Endodermal cell (in vitro differentiated cells): ENCODE results near the gene PCSK4. TPM values are rescaled to one million over a fixed set of nuclear protein-coding genes. Genes with fewer than 3 reads are reported as not detected.
A peak's percentile ranks its signal among the peaks of the same experiment; 100 is the strongest.
"Not testable (repeated sequence)": the region's sequence is repeated elsewhere in the genome, so short reads cannot be mapped to it uniquely, and the experiment has no call there.

ENCODE experiments used
- DNase-seq: peaks from one replicate; pipeline ENCODE4 v3.0.0-alpha.2; 2017
- H3K27ac ChIP-seq: 2 replicates; pipeline ENCODE4 v1.5.1; 2013; ENCODE audit warnings: mild to moderate bottlenecking, low read depth, low read length, moderate library complexity
- H3K27me3 ChIP-seq: 2 replicates; pipeline ENCODE4 v1.6.1; 2013; ENCODE audit warnings: mild to moderate bottlenecking, low read length, moderate library complexity; ENCODE audit not compliant: insufficient read depth, control insufficient read depth, poor library complexity, severe bottlenecking
- H3K36me3 ChIP-seq: 2 replicates; pipeline ENCODE4 v1.7.0; 2013; ENCODE audit warnings: mild to moderate bottlenecking, low read length, moderate library complexity; ENCODE audit not compliant: control insufficient read depth, insufficient read depth
- H3K4me1 ChIP-seq: one replicate; pipeline ENCODE4 v1.7.0; 2013; ENCODE audit warnings: low read length; ENCODE audit not compliant: control insufficient read depth, insufficient read depth
- H3K4me3 ChIP-seq: 2 replicates; pipeline ENCODE4 v1.5.1; 2013; ENCODE audit warnings: mild to moderate bottlenecking, low read length, moderate library complexity
- H3K9ac ChIP-seq: 2 replicates; pipeline ENCODE4 v1.6.1; 2013; ENCODE audit warnings: mild to moderate bottlenecking, low read length, moderate library complexity; ENCODE audit not compliant: poor library complexity, severe bottlenecking; ENCODE audit errors: extremely low read depth
- H3K9me3 ChIP-seq: 2 replicates; pipeline ENCODE4 v1.6.1; 2013; ENCODE audit warnings: mild to moderate bottlenecking, low read length, moderate library complexity; ENCODE audit not compliant: control insufficient read depth
- H3K27ac Mint-ChIP-seq: 2 replicates; pipeline ENCODE4 v1.8.0; 2020; ENCODE audit warnings: mixed read lengths
- H3K27me3 Mint-ChIP-seq: 2 replicates; pipeline ENCODE4 v1.8.0; 2021; ENCODE audit warnings: mild to moderate bottlenecking, mixed read lengths; ENCODE audit not compliant: insufficient read depth
- H3K36me3 Mint-ChIP-seq: 2 replicates; pipeline ENCODE4 v1.8.0; 2020; ENCODE audit warnings: low read depth, mixed read lengths
- H3K4me1 Mint-ChIP-seq: 2 replicates; pipeline ENCODE4 v1.8.0; 2020; ENCODE audit warnings: mixed read lengths
- H3K4me3 Mint-ChIP-seq: 2 replicates; pipeline ENCODE4 v1.8.0; 2020; ENCODE audit warnings: mild to moderate bottlenecking, moderate library complexity, mixed read lengths
- H3K9me3 Mint-ChIP-seq: 2 replicates; pipeline ENCODE4 v1.8.0; 2020; ENCODE audit warnings: mild to moderate bottlenecking, mixed read lengths
- CTCF ChIP-seq: fragments of 200-600 bp; sonication (generic); conservative IDR thresholded peaks from 2 replicates; pipeline ENCODE4 v1.5.0; 2021; ENCODE audit warnings: antibody characterized with exemption, mild to moderate bottlenecking
- whole genome bisulfite sequencing, 2 experiments: methylation state at CpG; one replicate each; pipeline versions ENCODE4 v1.1.5 to v1.1.7; 2013; ENCODE audit warnings: missing lambda C conversion rate in 2 of 2, mixed read lengths in 1 of 2; ENCODE audit not compliant: insufficient coverage in 1 of 2, insufficient read length in 1 of 2; 5-methylcytosine and 5-hydroxymethylcytosine counted together
- long read RNA-seq, 4 experiments: library from polyadenylated mRNA in 2 of 4; library from RNA in 1 of 4; library from capped mRNA in 1 of 4; stranded (forward) in 3 of 4; unstranded in 1 of 4; transcript quantifications; one replicate each; pipeline ENCODE4 v2.0.0, GENCODE V29; 2020 to 2021; ENCODE audit warnings: inconsistent platforms in 1 of 4
- polyA plus RNA-seq, 2 experiments: library from polyadenylated mRNA; stranded (reverse); fragments of 50-300 nt; gene quantifications; one replicate each; pipeline ENCODE4 v1.2.3, GENCODE V29; 2013
- total RNA-seq, 2 donors: library from RNA; stranded (reverse); fragmentation: NEBNext Ultra II Directional in 1 of 2; extraction: Animal tissue kit (Norgen Biotek cat#: 25700) in 1 of 2; gene quantifications; 2 replicates in 1 of 2; 3 replicates in 1 of 2; pipeline ENCODE4 v1.2.1, GENCODE V29; 2021

Gene PCSK4
- 10 to 100 TPM; 25.2 to 31.6 TPM for total RNA-seq
- 15.2 TPM for polyA plus RNA-seq (2013, experiment 1 of 2)
- 12.1 TPM for polyA plus RNA-seq (2013, experiment 2 of 2)
- long read RNA-seq, experiment 1, partial matches to known transcripts = 2 of 2 reads
- long read RNA-seq, experiment 1, other reads (novel, unspliced or antisense) = 0 of 2 reads
- long read RNA-seq, experiment 2, transcript PCSK4-201 (15 exons, 2,661 nt) = major isoform, 6 of 28 reads
- long read RNA-seq, experiment 2, partial matches to known transcripts = 4 of 28 reads
- long read RNA-seq, experiment 2, other reads (novel, unspliced or antisense) = 17 of 28 reads
- long read RNA-seq, experiment 3, partial matches to known transcripts = 1 of 10 reads
- long read RNA-seq, experiment 3, other reads (novel, unspliced or antisense) = 6 of 10 reads
- long read RNA-seq, experiment 4, partial matches to known transcripts = 1 of 5 reads
- long read RNA-seq, experiment 4, other reads (novel, unspliced or antisense) = 4 of 5 reads

GRCh38 chr19:1490311-1491113, at the start of gene PCSK4:
TSS of gene PCSK4 (minus strand) at chr19:1490350. CDS start at chr19:1490346, 4 bp downstream.
- Histone ChIP-seq H3K4me1 (no peaks in the 10 kb centered on the region), H3K27me3 (peaks cover 16% of the 10 kb centered on the region), H3K9ac (peak within 1 kb of the TSS; percentile 55), H3K27ac (peak within 1 kb of the TSS; percentile 95), H3K9me3 (no peaks in the 10 kb centered on the region), H3K36me3 (no peaks in the 10 kb centered on the region), H3K4me3 (peak within 1 kb of the TSS; percentile 87)
- no peak for TF ChIP-seq CTCF
- 0% methylated on average over 43 to 74 of the region's 74 CpGs for WGBS, 2 experiments
- H3K27me3 Mint-ChIP-seq = peaks cover 32% of the 10 kb centered on the region
- no peaks in the 10 kb centered on the region for H3K9me3 Mint-ChIP-seq
- peak; percentile 100 for DNase-seq
- no peaks in the 10 kb centered on the region for H3K36me3 Mint-ChIP-seq
- peak within 1 kb of the TSS; percentile 74 for H3K4me3 Mint-ChIP-seq
- peak within 1 kb of the TSS; percentile 99 for H3K27ac Mint-ChIP-seq
- peaks cover 5% of the 10 kb centered on the region for H3K4me1 Mint-ChIP-seq

GRCh38 chr19:1539749-1540148, 49.6 kb upstream of the PCSK4 start:
- H3K27me3 ChIP-seq, H3K36me3 Mint-ChIP-seq, H3K9me3 Mint-ChIP-seq, H3K9me3 ChIP-seq, H3K4me3 Mint-ChIP-seq, H3K36me3 ChIP-seq, H3K4me1 Mint-ChIP-seq, H3K27ac Mint-ChIP-seq, H3K9ac ChIP-seq, H3K27ac ChIP-seq, H3K4me3 ChIP-seq, DNase-seq, H3K4me1 ChIP-seq: not testable (repeated sequence)
- WGBS, 2 experiments = 95 to 96% methylated on average over 7 to 9 of the region's 11 CpGs
- peaks cover 34% of the 10 kb centered on the region for H3K27me3 Mint-ChIP-seq

GRCh38 chr19:1538978-1539377, 48.8 kb upstream of the PCSK4 start:
- peaks cover 26% of the 10 kb centered on the region for H3K27me3 Mint-ChIP-seq
- H3K4me3 ChIP-seq = no peak overlapping the region
- H3K4me3 Mint-ChIP-seq = no peak overlapping the region
- TF ChIP-seq CTCF = no peak
- H3K36me3 ChIP-seq = no peaks in the 10 kb centered on the region
- no peak overlapping the region for H3K27ac ChIP-seq
- H3K27me3 ChIP-seq = peaks cover 7% of the 10 kb centered on the region
- no peaks in the 10 kb centered on the region for H3K36me3 Mint-ChIP-seq
- no peaks in the 10 kb centered on the region for H3K4me1 Mint-ChIP-seq
- no peak for DNase-seq
- no peaks in the 10 kb centered on the region for H3K4me1 ChIP-seq
- no peak overlapping the region for H3K9ac ChIP-seq
- no peaks in the 10 kb centered on the region for H3K9me3 Mint-ChIP-seq
- WGBS, 2 experiments = 78 to 100% methylated on average over 1 to 15 of the region's 15 CpGs
- H3K9me3 ChIP-seq = no peaks in the 10 kb centered on the region
- H3K27ac Mint-ChIP-seq = no peak overlapping the region

GRCh38 chr19:1535699-1536098, 45.5 kb upstream of the PCSK4 start:
- H3K27me3 Mint-ChIP-seq = peaks cover 15% of the 10 kb centered on the region
- 91 to 95% methylated on average over 6 to 7 of the region's 7 CpGs for WGBS, 2 experiments
- H3K9me3 ChIP-seq, H3K4me1 Mint-ChIP-seq, H3K4me1 ChIP-seq, H3K4me3 ChIP-seq, H3K36me3 Mint-ChIP-seq, DNase-seq, H3K4me3 Mint-ChIP-seq, H3K9ac ChIP-seq, H3K9me3 Mint-ChIP-seq, H3K27ac Mint-ChIP-seq, H3K27ac ChIP-seq, H3K36me3 ChIP-seq, H3K27me3 ChIP-seq: not testable (repeated sequence)
